Neutrophil (primary cell): ENCODE data around the gene KRTAP13-2.

Experiments
- H3K27ac ChIP-seq: fragments of 200-600 bp; sonication (generic); 2 replicates; pipeline ENCODE4 v1.5.1; 2016; ENCODE audit warnings: mild to moderate bottlenecking, moderate library complexity
- H3K27me3 ChIP-seq: fragments of 200-600 bp; sonication (generic); 2 replicates; pipeline ENCODE4 v1.6.0; 2016; ENCODE audit warnings: mild to moderate bottlenecking
- H3K36me3 ChIP-seq: fragments of 200-600 bp; sonication (generic); 2 replicates; pipeline ENCODE4 v1.5.1; 2017
- H3K4me1 ChIP-seq, 2 experiments: fragments of 200-600 bp in 1 of 2; sonication (generic) in 1 of 2; 1 replicate in 1 of 2; 2 replicates in 1 of 2; pipeline versions ENCODE4 v1.5.1 to v1.6.1; 2013 to 2016; ENCODE audit warnings: low read depth in 1 of 2, low read length in 1 of 2, mild to moderate bottlenecking in 1 of 2, moderate library complexity in 1 of 2; ENCODE audit not compliant: control insufficient read depth in 1 of 2, insufficient read depth in 1 of 2
- H3K4me3 ChIP-seq, 2 experiments: fragments of 200-600 bp in 1 of 2; sonication (generic) in 1 of 2; 1 replicate in 1 of 2; 2 replicates in 1 of 2; pipeline ENCODE4 v1.5.1; 2013 to 2016; ENCODE audit warnings: low read depth in 1 of 2, low read length in 1 of 2, mild to moderate bottlenecking in 1 of 2, moderate library complexity in 1 of 2
- H3K9me3 ChIP-seq: fragments of 200-600 bp; sonication (generic); 2 replicates; pipeline ENCODE4 v1.5.1; 2016
- TF ChIP-seq, protein P1 (sequence below): fragments of 200-600 bp; sonication (generic); IDR thresholded peaks from 2 replicates; pipeline ENCODE4 v1.5.1; 2016; ENCODE audit warnings: antibody characterized with exemption

The KRTAP13-2 gene

GRCh38 chr21:30348506-30348905 lies 23.6 kb downstream of the KRTAP13-2 start, which contains the start of gene KRTAP23-1:
KRTAP23-1 (minus strand) TSS chr21:30348606; CDS start chr21:30348606, 0 bp downstream.
- TF ChIP-seq, protein P1, sequence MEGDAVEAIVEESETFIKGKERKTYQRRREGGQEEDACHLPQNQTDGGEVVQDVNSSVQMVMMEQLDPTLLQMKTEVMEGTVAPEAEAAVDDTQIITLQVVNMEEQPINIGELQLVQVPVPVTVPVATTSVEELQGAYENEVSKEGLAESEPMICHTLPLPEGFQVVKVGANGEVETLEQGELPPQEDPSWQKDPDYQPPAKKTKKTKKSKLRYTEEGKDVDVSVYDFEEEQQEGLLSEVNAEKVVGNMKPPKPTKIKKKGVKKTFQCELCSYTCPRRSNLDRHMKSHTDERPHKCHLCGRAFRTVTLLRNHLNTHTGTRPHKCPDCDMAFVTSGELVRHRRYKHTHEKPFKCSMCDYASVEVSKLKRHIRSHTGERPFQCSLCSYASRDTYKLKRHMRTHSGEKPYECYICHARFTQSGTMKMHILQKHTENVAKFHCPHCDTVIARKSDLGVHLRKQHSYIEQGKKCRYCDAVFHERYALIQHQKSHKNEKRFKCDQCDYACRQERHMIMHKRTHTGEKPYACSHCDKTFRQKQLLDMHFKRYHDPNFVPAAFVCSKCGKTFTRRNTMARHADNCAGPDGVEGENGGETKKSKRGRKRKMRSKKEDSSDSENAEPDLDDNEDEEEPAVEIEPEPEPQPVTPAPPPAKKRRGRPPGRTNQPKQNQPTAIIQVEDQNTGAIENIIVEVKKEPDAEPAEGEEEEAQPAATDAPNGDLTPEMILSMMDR = no peak

DNA sequence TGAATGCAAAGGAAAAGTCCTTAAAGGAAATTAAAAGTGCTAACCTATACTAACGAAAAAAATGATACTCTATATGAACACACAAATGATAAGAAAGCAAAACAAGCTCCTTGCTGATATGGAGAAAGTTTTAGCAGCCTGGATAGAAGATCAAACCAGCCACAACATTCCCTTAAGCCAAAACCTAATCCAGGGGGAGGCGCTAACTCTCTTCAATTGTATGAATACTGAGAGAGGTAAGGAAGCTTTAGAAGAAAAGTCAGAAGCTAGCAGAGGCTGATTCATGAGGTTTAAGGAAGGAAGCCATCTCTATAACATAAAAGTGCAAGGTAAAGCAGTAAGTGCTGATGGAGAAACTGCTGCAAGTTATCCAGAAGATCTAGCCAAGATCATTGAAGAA lies 27.1 kb downstream of the KRTAP13-2 start:
- no peaks in the 10 kb centered on the region for H3K27me3 ChIP-seq
- H3K4me1 ChIP-seq = no peaks in the 10 kb centered on the region
- no peaks in the 10 kb centered on the region for H3K9me3 ChIP-seq
- no peak overlapping the region for H3K27ac ChIP-seq
- H3K36me3 ChIP-seq = no peaks in the 10 kb centered on the region
- TF ChIP-seq, protein P1 = no peak
- no peak overlapping the region for H3K4me3 ChIP-seq

More at GRCh38 chr21:30348506-30348905, 23.6 kb downstream of the KRTAP13-2 start, which contains the start of gene KRTAP23-1:
- Histone ChIP-seq H3K27ac (no peak within 1 kb of the TSS), H3K4me1 (no peaks in the 10 kb centered on the region), H3K9me3 (no peaks in the 10 kb centered on the region), H3K4me3 (no peak within 1 kb of the TSS), H3K27me3 (no peaks in the 10 kb centered on the region), H3K36me3 (no peaks in the 10 kb centered on the region)

DNA sequence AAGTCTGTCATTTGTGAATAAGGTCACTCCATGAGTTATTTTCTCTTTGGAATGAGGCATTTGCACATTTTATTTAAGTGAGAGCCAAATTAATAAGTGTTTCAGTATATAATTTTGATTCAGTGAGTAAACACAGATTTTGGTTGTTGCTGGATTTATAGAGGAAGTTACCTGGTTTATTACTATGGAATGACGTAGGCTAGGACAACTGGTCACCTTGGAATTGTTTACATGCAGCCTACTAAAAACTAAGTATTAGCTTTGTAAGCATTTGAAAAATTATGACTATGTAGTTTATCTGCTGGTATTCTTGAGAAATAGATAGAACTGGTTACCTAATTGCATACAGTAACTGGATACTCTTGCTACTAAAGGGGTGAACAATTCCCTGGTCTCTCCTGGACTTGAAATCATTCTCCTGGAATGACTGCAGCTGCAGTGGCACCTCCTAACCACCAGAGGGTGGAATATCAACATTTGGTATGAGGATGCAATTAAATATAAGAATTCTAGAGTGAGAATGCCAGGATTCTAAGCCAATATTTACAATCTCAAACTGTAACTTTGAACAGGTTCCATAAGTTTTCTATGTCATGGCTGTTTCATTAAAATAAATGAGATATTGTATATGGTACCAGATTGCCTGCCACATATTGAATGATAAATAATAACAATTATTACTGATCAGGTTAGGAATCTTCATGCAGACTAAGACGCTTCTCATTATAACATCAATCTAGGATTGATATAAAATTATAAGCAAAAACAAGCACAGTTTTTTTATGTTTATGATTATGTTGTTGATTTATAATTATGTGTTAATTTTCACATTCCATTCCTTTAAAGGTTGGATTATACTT lies 31.1 kb downstream of the KRTAP13-2 start:
- H3K9me3 ChIP-seq = no peaks in the 10 kb centered on the region
- no peak overlapping the region for H3K27ac ChIP-seq
- H3K36me3 ChIP-seq = no peaks in the 10 kb centered on the region
- no peak overlapping the region for H3K4me3 ChIP-seq
- no peaks in the 10 kb centered on the region for H3K27me3 ChIP-seq
- TF ChIP-seq, protein P1 = no peak
- H3K4me1 ChIP-seq = no peaks in the 10 kb centered on the region

GRCh38 chr21:30338717-30339116 lies 33.4 kb downstream of the KRTAP13-2 start:
- TF ChIP-seq, protein P1 = no peak
- no peak overlapping the region for H3K27ac ChIP-seq
- no peaks in the 10 kb centered on the region for H3K27me3 ChIP-seq
- no peaks in the 10 kb centered on the region for H3K9me3 ChIP-seq
- no peak overlapping the region for H3K4me3 ChIP-seq
- H3K4me1 ChIP-seq = no peaks in the 10 kb centered on the region
- H3K36me3 ChIP-seq = no peaks in the 10 kb centered on the region

- H3K9me3 ChIP-seq = no peaks in the 10 kb centered on the region
- H3K4me3 ChIP-seq = no peak overlapping the region
- H3K36me3 ChIP-seq = no peaks in the 10 kb centered on the region
- no peaks in the 10 kb centered on the region for H3K27me3 ChIP-seq
- TF ChIP-seq, protein P1 = no peak
- H3K4me1 ChIP-seq = no peaks in the 10 kb centered on the region
- H3K27ac ChIP-seq = no peak overlapping the region
These were observed 34.3 kb downstream of the KRTAP13-2 start for GRCh38 chr21:30337772-30338171.
